Endothelial cell of umbilical vein (primary cell): ENCODE data around the gene PIK3R6. TPM values are rescaled to one million over a fixed set of nuclear protein-coding genes. Genes with fewer than 3 reads are reported as not detected.

Source experiments
- BruUV-seq: library from RNA; stranded (reverse); fragments of 400-500 nt; replicated peaks from 2 replicates; lab custom pipeline; 2021; lab: Mats Ljungman, UMichigan
- CTCF ChIA-PET: fragments of 300-600, 350-600 bp; sonication (Branson Sonifier 250); formaldehyde crosslinking; loops from one replicate; lab custom pipeline; 2021; ENCODE audit warnings: antibody characterized with exemption, inconsistent platforms; lab: Charles Lee
- POLR2A ChIA-PET: fragments of 300-600, 350-600 bp; sonication (Branson Sonifier 250); formaldehyde crosslinking; loops from one replicate; lab custom pipeline; 2021; ENCODE audit warnings: antibody characterized with exemption, inconsistent platforms; lab: Charles Lee
- DNase-seq: peaks from one replicate; pipeline ENCODE4 v3.0.0-alpha.2; 2011; ENCODE audit warnings: low read depth, low spot score
- FAIRE-seq: peaks from 2 replicates; lab custom pipeline; 2011; peaks lifted over from hg19 to GRCh38; lab: Jason Lieb, UNC
- H2AFZ ChIP-seq: 2 replicates; pipeline ENCODE4 v1.6.0; 2012; ENCODE audit warnings: low read depth, low read length, control low read depth, inconsistent platforms
- H3K27ac ChIP-seq: 2 replicates; pipeline ENCODE4 v1.5.1; 2011; ENCODE audit warnings: low read depth, mild to moderate bottlenecking, control low read depth, low read length, moderate library complexity; ENCODE audit not compliant: insufficient read depth
- H3K27me3 ChIP-seq, 2 experiments: 2 replicates each; pipeline versions ENCODE4 v1.6.0 to v1.6.1; 2011; ENCODE audit warnings: low read length in 2 of 2, mixed read lengths in 1 of 2; ENCODE audit not compliant: control insufficient read depth in 2 of 2, insufficient read depth in 2 of 2
- H3K36me3 ChIP-seq, 2 experiments: 2 replicates in 1 of 2; 3 replicates in 1 of 2; pipeline ENCODE4 v1.5.1; 2011; ENCODE audit warnings: low read length in 2 of 2, mild to moderate bottlenecking in 1 of 2, moderate library complexity in 1 of 2; ENCODE audit not compliant: control insufficient read depth in 2 of 2, insufficient read depth in 2 of 2; ENCODE audit errors: extremely low read depth in 1 of 2
- H3K4me1 ChIP-seq: 3 replicates; pipeline ENCODE4 v1.5.1; 2011; ENCODE audit warnings: mild to moderate bottlenecking, low read length; ENCODE audit not compliant: control insufficient read depth, insufficient read depth; ENCODE audit errors: extremely low read depth
- H3K4me2 ChIP-seq: 2 replicates; pipeline ENCODE4 v1.6.1; 2011; ENCODE audit warnings: low read length, control low read depth, mixed read lengths; ENCODE audit not compliant: insufficient read depth
- H3K4me3 ChIP-seq, 3 experiments: fragments of 200-600 bp in 1 of 3; sonication (generic), shearing (Covaris generic) in 1 of 3; replicated peaks in 1 of 3; 2 replicates each; pipeline ENCODE4 v1.5.1; 2011 to 2016; ENCODE audit warnings: control low read depth in 3 of 3, low read length in 3 of 3, mild to moderate bottlenecking in 2 of 3, inconsistent platforms in 1 of 3, low read depth in 1 of 3, moderate library complexity in 1 of 3; ENCODE audit not compliant: insufficient read depth in 1 of 3
- H3K79me2 ChIP-seq: 2 replicates; pipeline ENCODE4 v1.6.0; 2012; ENCODE audit warnings: low read length, inconsistent platforms; ENCODE audit not compliant: control insufficient read depth, insufficient read depth
- H3K9ac ChIP-seq: replicated peaks from 2 replicates; pipeline ENCODE3; 2011; ENCODE audit warnings: low read length, control low read depth; ENCODE audit not compliant: insufficient read depth; ENCODE audit errors: extremely low read depth
- H3K9me1 ChIP-seq: replicated peaks from 3 replicates; pipeline ENCODE4 v1.6.0; 2011; ENCODE audit warnings: mild to moderate bottlenecking, low read length; ENCODE audit not compliant: control insufficient read depth, insufficient read depth; ENCODE audit errors: extremely low read depth
- H3K9me3 ChIP-seq: replicated peaks from 2 replicates; pipeline ENCODE4 v1.5.1; 2012; ENCODE audit warnings: low read length, inconsistent platforms; ENCODE audit not compliant: control insufficient read depth, insufficient read depth
- H4K20me1 ChIP-seq: replicated peaks from 2 replicates; pipeline ENCODE3; 2011; ENCODE audit warnings: mild to moderate bottlenecking, low read length; ENCODE audit not compliant: control insufficient read depth, insufficient read depth; ENCODE audit errors: extremely low read depth
- EZH2 ChIP-seq: IDR thresholded peaks from 2 replicates; pipeline ENCODE4 v1.6.1; 2012; ENCODE audit warnings: borderline replicate concordance, low read depth, mild to moderate bottlenecking, moderate library complexity, low read length, inconsistent platforms; ENCODE audit not compliant: severe bottlenecking
- FOS ChIP-seq: IDR thresholded peaks from 2 replicates; pipeline ENCODE4 v1.6.1; 2011; ENCODE audit warnings: mild to moderate bottlenecking, low read length, moderate library complexity, borderline replicate concordance; ENCODE audit not compliant: insufficient read depth
- GATA2 ChIP-seq: IDR thresholded peaks from 2 replicates; pipeline ENCODE4 v1.7.0; 2011; ENCODE audit warnings: low read depth, mild to moderate bottlenecking, moderate library complexity, mixed read lengths, low read length; ENCODE audit not compliant: insufficient read length, insufficient read depth
- JUN ChIP-seq: IDR thresholded peaks from 2 replicates; pipeline ENCODE4 v1.6.1; 2011; ENCODE audit warnings: borderline replicate concordance, low read depth; ENCODE audit not compliant: insufficient read length, insufficient read depth
- MAX ChIP-seq: IDR thresholded peaks from 2 replicates; pipeline ENCODE4 v1.6.1; 2011; ENCODE audit not compliant: insufficient read depth, insufficient read length
- MYC ChIP-seq: IDR thresholded peaks from one replicate; pipeline ENCODE4 v1.6.1; 2011; ENCODE audit warnings: mild to moderate bottlenecking, low read depth, low read length
- POLR2A ChIP-seq: IDR thresholded peaks from 2 replicates; pipeline ENCODE4 v1.6.1; 2012; ENCODE audit warnings: low read depth, mild to moderate bottlenecking, control low read depth, low read length
- POLR2AphosphoS5 ChIP-seq: IDR thresholded peaks from 2 replicates; pipeline ENCODE4 v1.6.1; 2012; ENCODE audit warnings: low read depth, mild to moderate bottlenecking, control low read depth, low read length, moderate library complexity; ENCODE audit not compliant: insufficient read depth
- dilution Hi-C: fragments of 300-500 bp; cut with MboI; formaldehyde crosslinking; loops from one replicate; pipeline ENCODE4 v1.15.0; 2019; ENCODE audit warnings: low sequenced_read_pairs; ENCODE audit not compliant: extremely low pct_ligation_motif_present
- intact Hi-C: fragments of 100-400 bp; cut with micrococcal nuclease; formaldehyde crosslinking; loops from one replicate; pipeline ENCODE4 v1.10.0; 2022
- polyA plus RNA-seq, 4 experiments: library from polyadenylated mRNA; depleted of rRNA in 3 of 4; stranded (reverse) in 3 of 4; unstranded in 1 of 4; fragments of >200 nt; gene quantifications; 2 replicates each; pipeline versions ENCODE4 v1.2.1 to v1.2.3, GENCODE V29; 2011 to 2012; ENCODE audit warnings: missing spikeins in 1 of 4
- total RNA-seq: library from RNA; stranded (reverse); gene quantifications from 2 replicates; pipeline ENCODE4 v1.2.3, GENCODE V29; 2021
- TF ChIP-seq, protein P1 (sequence below), 2 donors: IDR thresholded peaks; 1 replicate in 1 of 2; 2 replicates in 1 of 2; pipeline ENCODE4 v1.5.1; 2011; ENCODE audit warnings: low read length in 2 of 2, mild to moderate bottlenecking in 2 of 2, moderate library complexity in 2 of 2, control low read depth in 1 of 2, inconsistent platforms in 1 of 2, low read depth in 1 of 2; ENCODE audit not compliant: insufficient read depth in 1 of 2; ENCODE audit errors: extremely low read depth in 1 of 2

PIK3R6 gene
- total and polyA plus RNA-seq, 2 donors (not counting 3 experiments of a cell fraction or from before 2014, with no cell fraction given): not detected

DNA sequence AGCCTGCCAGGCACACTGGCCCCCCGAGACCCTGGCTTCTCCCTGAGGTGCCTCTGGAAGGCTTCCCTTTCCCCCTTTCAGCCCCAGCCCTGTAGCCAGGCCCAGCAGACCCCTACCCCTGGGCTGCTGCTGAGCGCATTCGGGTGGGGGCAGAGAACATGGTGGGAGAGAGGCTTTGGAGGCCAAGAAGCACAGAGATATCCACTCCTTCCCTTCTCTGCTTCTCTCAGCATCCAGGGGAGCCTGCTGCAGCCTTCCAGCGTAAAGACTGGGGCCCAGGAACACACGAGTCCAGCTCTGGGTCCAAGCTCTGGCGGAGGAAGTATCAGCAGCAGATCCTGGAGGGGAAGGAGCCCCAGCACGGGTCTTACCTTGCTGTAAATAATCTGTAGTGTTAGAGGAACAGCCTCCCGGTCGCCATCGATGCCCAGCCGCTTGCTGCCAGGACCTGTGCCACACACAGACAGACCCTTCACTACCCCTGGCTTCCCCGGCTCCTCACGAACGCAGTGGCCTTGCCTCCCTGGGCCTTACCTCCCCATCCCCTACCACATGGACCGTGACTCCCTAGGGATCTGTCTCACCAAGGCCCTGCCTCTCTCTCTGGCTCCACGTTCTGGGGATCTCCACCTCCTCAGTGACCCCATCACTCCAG, 17.0 kb upstream of the PIK3R6 start:
- Histone ChIP-seq H3K4me2 (no peak overlapping the region), H3K27ac (no peak overlapping the region), H3K4me1 (no peaks in the 10 kb centered on the region), H3K9me3 (no peaks in the 10 kb centered on the region), H3K9me1 (no peaks in the 10 kb centered on the region), H4K20me1 (no peaks in the 10 kb centered on the region), H3K9ac (no peak overlapping the region), H2AFZ (no peak overlapping the region), H3K36me3 (no peaks in the 10 kb centered on the region), H3K27me3 (no peaks in the 10 kb centered on the region), H3K79me2 (no peaks in the 10 kb centered on the region), H3K4me3 (no peak overlapping the region)
- dilution Hi-C loops (no loop called here), intact Hi-C loops (no loop called here)
- FAIRE-seq: no peak
- DNase-seq: no peak
- ChIA-PET CTCF (no interaction called here), POLR2A (no interaction called here)
- no TSS peak for BruUV-seq
- TF ChIP-seq, protein P1, sequence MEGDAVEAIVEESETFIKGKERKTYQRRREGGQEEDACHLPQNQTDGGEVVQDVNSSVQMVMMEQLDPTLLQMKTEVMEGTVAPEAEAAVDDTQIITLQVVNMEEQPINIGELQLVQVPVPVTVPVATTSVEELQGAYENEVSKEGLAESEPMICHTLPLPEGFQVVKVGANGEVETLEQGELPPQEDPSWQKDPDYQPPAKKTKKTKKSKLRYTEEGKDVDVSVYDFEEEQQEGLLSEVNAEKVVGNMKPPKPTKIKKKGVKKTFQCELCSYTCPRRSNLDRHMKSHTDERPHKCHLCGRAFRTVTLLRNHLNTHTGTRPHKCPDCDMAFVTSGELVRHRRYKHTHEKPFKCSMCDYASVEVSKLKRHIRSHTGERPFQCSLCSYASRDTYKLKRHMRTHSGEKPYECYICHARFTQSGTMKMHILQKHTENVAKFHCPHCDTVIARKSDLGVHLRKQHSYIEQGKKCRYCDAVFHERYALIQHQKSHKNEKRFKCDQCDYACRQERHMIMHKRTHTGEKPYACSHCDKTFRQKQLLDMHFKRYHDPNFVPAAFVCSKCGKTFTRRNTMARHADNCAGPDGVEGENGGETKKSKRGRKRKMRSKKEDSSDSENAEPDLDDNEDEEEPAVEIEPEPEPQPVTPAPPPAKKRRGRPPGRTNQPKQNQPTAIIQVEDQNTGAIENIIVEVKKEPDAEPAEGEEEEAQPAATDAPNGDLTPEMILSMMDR (IDR thresholded peaks at IDR 0.05; ENCODE audit: extremely low read depth in 1 of 2, insufficient read depth in 1 of 2, low read depth in 1 of 2, low read length in 2 of 2): no peak
- TF ChIP-seq POLR2AphosphoS5 (no peak), GATA2 (no peak), MYC (no peak), FOS (no peak), POLR2A (no peak), EZH2 (no peak), MAX (no peak), JUN (no peak)
